NCI-H128 (cell line): ENCODE results near the gene ADRA2C.

Experiments used
- DNase-seq: peaks from one replicate; lab custom pipeline; 2025; ENCODE audit not compliant: unreplicated experiment; lab: John Stamatoyannopoulos, UW

Gene ADRA2C

GRCh38 chr4:3791910-3792542 is 25.8 kb downstream of the ADRA2C start:
- no peak for DNase-seq

- DNase-seq: no peak
Measured at GRCh38 chr4:3792813-3793212, 26.6 kb downstream of the ADRA2C start.

DNA sequence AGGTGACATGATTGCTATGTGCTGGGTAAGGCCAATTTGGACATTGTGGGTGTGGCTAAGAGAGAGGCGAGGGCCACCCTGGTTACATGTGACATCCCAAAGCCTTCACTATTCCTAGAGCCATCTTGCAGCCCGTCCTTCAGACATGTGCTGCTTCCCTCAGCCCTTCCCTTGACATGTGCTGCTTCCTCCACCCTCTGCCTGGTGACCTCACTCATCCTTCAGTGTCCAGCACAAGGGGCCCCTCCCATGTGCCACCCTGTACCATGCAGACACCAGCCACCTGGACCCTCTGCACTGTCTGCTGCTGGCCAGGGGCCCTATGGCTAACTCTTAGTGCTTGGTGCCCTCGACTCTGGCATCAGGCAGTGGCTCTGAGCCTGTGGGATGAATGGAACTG is 27.4 kb downstream of the ADRA2C start:
- DNase-seq: no peak

DNA sequence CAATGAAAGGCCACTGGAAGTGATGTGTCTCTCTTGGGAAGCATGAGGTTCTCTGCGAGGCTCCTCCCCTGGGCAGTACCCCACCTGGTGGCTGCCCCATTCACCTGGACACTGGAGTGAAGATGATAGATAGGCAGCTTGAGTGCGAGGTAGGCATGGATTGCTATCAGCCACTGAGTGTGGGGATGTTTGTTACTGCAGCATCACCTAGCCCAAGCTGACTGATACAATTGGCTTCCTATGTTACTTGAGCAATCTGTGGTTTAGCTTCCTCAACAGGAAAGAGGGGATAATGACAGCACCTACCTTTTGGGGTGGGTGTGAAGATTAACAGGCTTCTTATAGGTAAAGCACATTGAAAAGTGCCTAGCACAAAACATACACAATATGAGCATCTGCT is 30.8 kb downstream of the ADRA2C start:
- DNase-seq: no peak

DNA sequence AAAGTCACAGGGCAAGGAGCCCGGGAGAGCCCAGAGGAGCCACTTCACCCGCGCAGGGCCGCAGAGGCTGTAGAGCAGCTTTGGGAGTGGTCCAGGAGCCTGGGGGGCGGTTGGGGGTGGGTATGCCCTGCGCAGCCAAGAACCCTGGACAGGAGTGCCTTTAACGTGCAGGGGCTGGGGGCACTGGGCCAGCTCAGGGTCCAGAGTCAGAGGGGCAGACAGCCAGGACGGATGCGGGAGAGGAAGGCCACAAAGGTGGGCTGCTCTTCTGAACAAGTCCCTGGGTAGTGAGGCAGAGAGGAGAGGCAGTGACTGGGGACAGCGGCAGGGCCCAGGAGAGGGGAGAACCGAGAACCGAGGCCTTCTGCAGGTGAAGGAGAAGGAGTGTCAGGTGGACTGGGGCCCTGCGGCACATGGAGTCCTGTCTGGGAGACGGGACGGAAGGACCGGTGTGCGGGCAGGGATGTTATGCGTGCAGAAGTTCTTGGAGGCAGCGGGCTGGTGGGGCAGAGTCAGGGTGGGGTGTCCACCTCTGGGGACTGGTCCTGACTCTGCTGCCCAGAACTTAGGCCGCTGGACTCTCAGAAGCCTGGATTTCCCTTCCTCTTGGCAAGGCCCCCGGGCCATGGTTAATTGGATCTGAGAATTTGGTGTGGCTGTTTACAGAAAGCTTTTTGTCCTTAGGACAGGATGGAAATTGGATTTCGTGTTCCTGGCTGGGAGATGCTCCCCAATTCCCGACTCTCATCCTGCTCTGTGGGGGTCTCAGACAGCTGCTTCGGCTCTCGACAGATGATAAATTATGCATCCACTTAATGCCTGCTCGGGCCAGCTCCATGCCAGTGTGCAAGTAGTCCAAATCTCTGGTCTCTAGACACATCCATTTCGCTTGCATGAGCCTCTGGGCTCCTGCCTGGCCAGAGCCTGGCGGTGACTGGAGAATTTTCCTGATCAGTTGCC is 31.9 kb downstream of the ADRA2C start:
- DNase-seq: no peak

GRCh38 chr4:3799496-3799895 is 33.3 kb downstream of the ADRA2C start:
- no peak for DNase-seq

DNA sequence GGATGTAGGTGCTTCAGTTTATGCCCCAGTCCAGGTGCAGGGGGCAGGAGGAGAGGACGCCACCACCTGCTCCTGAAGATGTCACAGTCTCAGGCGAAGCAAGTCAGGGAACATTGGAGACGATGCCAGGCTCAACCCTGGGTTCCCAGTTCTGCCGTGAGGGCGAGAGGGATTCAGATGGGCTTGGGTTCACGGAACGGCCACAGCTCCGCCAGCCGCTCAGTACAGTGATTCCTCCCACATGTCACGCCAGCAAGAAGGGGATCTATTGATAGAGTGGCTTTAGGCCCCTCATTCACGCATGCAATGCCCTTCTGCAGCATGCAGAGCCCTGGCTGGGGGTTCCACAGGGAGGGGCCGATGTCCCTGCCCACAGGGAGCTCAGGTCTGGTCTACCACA is 34.2 kb downstream of the ADRA2C start:
- no peak for DNase-seq

DNA sequence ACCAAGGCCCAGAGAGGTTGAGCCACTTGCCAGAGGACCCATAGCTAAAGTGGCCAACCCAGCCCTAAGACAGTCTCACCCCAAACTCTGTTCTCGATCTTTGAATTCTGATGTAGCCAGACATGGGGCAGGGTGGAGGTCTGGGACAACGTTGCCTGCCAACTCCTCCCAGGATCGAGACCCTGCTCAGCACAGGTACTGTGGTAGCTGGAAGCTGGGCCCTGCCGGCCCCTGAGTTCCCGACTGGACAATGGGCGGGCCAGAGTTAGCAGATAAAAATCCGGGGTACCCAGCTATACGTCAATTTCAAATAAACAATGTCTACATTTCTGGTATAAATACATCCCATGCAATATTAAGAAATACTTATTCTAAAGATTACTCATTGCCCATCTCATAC is 35.3 kb downstream of the ADRA2C start:
- no peak for DNase-seq

DNA sequence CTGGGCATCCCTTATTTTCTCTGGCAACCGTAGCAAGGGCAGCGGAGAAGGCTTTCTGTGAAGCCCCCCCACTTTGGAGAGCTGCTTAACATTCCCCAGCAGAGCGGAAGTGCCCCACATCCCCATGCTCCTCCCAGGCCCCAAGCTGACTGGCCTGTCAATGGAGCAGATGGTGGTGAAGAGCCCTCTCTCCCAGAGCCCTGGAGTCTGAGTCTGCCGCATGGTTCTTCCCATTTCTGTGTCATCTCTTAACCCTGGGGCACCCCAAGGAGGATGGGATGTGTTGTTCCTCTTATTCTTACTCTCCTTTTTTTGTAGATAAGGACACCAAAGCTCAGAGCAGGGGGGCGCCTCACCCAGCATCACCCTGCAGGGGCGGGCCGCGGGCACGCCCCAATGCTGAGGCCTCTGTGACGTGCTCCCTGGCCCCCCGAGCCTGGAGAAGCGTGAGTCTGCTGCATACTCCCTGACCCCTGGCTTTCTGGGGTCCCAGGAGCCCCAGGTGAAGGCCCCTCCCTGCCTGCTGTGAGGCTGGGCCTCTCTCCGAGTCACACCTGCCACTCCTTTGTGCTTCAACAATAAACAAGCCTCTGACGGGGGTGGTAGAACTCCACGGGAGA is 35.9 kb downstream of the ADRA2C start:
- DNase-seq: no peak

DNA sequence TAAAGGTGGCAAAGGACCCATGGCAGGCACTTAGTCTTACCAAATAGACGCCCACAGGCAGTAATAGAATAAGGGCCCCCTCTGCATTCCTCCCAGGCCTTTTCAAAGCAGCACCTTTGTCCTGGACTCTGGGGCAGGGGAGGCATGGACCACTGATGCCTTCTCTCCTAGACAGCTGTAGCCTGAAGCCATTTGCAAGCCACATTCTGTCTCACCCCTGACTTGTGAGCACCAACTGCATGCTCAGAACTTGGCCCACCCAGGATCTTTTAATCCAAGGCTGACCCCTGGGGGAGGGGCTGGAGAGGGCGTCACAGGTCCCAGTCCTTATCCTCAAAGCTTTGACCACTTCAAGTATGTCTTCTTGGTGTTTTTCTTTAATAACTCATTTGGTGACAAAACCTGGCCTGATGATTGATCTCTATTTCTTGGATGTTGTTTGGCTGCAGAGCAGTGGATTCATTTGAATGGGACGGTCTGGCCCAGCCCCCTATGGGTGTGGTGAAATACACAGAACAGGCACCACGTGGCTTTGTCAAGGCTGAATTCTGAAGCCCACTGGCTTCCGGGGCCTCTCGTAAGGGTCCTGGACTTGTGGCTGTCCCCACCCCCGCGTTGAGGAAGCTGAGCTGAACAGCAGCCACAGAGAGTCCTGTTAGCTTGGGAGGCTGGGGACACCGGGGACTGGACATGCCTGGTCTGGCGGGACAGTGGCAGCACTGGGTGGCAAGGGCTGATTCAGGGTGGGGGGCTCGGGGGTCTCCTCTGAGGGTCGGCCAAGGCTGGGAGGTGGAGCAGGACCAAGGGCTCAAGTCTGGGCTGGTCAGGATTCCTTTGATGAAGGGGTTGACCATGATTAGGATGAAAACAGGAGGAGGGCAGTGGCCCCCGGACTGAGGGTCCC is 36.6 kb downstream of the ADRA2C start:
- DNase-seq: no peak

- DNase-seq: no peak
Measured at GRCh38 chr4:3803475-3803847, 37.3 kb downstream of the ADRA2C start.

- DNase-seq: no peak
Measured at GRCh38 chr4:3803946-3804345, 37.8 kb downstream of the ADRA2C start.

DNA sequence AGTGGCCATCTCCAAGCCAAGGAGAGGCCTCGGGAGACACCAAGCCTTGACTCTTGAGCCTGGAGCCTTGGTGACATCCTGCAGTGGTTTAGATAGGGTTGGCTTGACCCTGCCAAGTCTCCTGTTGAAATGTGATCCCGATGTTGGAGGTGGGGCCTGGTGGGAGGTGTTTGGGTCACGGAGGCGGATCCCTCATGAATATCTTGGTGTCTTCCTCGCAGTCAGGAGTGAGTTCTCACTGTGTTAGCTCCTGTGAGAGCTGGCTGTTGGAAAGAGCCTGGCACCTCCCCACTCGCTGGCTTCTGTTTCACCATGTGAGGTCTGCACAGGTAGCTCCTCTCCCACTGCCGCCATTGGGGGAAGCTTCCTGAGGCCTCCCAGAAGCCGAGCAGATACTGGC is 38.8 kb downstream of the ADRA2C start:
- DNase-seq: no peak

- no peak for DNase-seq
Measured at GRCh38 chr4:3805731-3806130, 39.5 kb downstream of the ADRA2C start.

GRCh38 chr4:3807311-3807710 is 41.1 kb downstream of the ADRA2C start:
- no peak for DNase-seq

DNA sequence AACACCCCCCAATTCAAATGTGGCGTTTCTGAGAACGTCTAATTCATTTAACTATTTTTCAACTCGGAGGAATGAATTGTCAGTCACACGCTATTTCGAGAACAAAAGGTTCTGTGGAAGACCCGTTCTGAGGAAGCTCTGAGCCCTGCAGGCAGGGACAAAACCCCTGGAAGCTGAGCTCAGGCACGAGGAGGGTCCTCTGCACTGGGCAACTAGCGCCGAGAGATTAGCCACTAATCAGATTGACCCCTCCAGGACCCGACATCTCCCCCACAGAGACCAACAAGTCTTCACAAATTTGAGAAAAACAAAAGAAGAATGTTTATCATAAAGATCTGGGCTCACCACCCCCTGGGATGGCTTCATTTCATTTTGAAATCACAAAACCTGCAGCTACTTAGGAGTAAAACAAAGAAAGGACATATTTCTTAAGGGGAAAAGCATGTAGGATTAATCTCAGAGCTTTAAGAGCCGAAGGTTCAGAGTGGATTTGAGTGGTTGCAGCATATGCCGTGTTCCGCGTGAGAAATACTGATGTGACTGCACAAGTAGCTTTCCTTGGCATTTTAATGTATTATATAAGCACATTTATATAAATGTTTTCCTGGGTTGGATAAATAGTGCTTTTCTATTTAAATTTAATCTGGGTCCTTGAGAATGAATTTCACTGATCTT is 41.8 kb downstream of the ADRA2C start:
- no peak for DNase-seq

- DNase-seq: no peak
Measured at GRCh38 chr4:3808597-3808996, 42.4 kb downstream of the ADRA2C start.

DNA sequence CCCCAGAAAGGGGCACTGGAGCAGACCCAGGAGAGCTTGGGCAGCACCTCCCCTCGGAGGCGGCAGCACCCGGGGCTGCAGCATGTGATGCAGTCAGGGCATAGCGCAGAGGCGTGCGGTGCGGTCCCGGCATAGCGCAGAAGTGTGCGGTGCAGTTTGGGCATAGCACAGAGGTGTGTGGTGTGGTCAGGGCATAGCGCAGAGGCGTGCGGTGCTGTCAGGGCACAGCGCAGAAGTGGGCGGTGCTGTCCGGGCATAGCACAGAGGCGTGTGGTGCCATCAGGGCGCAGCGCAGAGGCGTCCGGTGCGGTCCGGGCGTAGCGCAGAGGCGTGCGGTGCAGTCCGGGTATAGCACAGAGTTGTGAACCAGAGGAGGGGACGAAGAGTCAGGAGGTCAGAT is 42.8 kb downstream of the ADRA2C start:
- DNase-seq: no peak

- no peak for DNase-seq
Measured at GRCh38 chr4:3809451-3810110, 43.4 kb downstream of the ADRA2C start.

DNA sequence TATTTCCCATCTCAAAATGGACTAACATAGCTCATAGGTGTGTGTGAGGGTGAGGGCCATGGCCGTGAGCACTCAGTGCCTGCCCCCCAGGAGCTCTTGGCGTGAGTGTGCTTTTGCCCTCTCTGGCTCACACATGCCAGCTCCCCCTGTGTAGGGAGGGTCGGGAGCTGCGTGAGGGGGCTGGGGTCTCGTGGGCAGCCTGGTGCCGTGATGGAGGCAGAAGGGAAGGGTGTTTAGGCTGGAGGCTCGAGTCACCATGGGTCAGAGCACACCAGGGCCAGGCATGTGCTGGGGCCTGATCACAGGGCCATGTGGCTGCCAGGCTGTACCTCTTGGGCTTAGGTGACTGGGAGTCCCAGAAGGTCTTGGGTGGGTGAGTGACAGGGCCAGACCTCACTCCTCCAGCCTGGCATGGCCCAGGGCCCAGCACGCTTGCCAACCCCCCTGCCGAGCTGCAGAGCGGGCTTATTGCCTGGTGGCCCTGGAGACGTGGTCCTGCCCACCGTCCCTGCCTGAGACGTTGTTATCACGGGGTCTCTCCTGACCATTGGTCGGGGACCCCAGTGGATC is 44.0 kb downstream of the ADRA2C start:
- DNase-seq: no peak
